K562 (cell line): Measurements from ENCODE around the gene RPUSD1. TPM values are rescaled to one million over a fixed set of nuclear protein-coding genes. Genes with fewer than 3 reads are reported as not detected.

Experiments used
- ATAC-seq: fragments of 200-7000 bp; cut with Tn5 transposase; 3 replicates; pipeline ENCODE4 v1.9.1; 2020; ENCODE audit warnings: moderate library complexity
- BruUV-seq: library from RNA; stranded (reverse); fragments of 400-500 nt; replicated peaks from 2 replicates; lab custom pipeline; 2021; lab: Mats Ljungman, UMichigan
- CTCF ChIA-PET: fragments of 300-600 bp; formaldehyde crosslinking; extraction: SDS; loops from one replicate; lab custom pipeline; 2021; ENCODE audit warnings: low intra/inter-chr PET ratio; lab: Yijun Ruan, JAX
- POLR2A ChIA-PET: fragments of 300-600, 350-650 bp; sonication (Branson Sonifier 250); formaldehyde crosslinking; extraction: SDS; loops from one replicate; lab custom pipeline; 2021; ENCODE audit warnings: antibody characterized with exemption, inconsistent platforms; lab: Yijun Ruan, JAX
- DNase-seq, 4 experiments: peaks; one replicate each; pipeline versions ENCODE4 v3.0.0 to v3.0.0-alpha.2; 2011 to 2018; ENCODE audit warnings: low spot score in 3 of 4, mixed read lengths in 3 of 4; ENCODE audit errors: extremely low read depth in 1 of 4
- FAIRE-seq: peaks from 2 replicates; lab custom pipeline; 2011; peaks lifted over from hg19 to GRCh38; lab: Jason Lieb, UNC
- H2AFZ ChIP-seq: 2 replicates; pipeline ENCODE4 v1.6.0; 2011; ENCODE audit warnings: low read depth, low read length, control low read depth, inconsistent platforms
- H3K27ac ChIP-seq: fragments of 200-600 bp; 3 replicates; pipeline ENCODE4 v1.8.0; 2011; ENCODE audit warnings: low read depth, mild to moderate bottlenecking, control low read depth, inconsistent platforms, low read length, moderate library complexity, mixed read lengths; ENCODE audit errors: extremely low read depth
- H3K27me3 ChIP-seq, 2 experiments: fragments of 300-600 bp in 1 of 2; 2 replicates in 1 of 2; 3 replicates in 1 of 2; pipeline versions ENCODE4 v1.6.0 to v1.8.0; 2011; ENCODE audit warnings: inconsistent platforms in 2 of 2, low read length in 2 of 2, mild to moderate bottlenecking in 1 of 2, mixed read lengths in 1 of 2, moderate library complexity in 1 of 2; ENCODE audit not compliant: control insufficient read depth in 2 of 2, insufficient read depth in 2 of 2
- H3K36me3 ChIP-seq: fragments of 300-600 bp; 3 replicates; pipeline ENCODE4 v1.8.0; 2011; ENCODE audit warnings: mild to moderate bottlenecking, low read length, inconsistent platforms; ENCODE audit not compliant: control insufficient read depth, insufficient read depth
- H3K4me1 ChIP-seq, 2 experiments: fragments of 200-600 bp in 1 of 2; replicated peaks in 1 of 2; 2 replicates in 1 of 2; 3 replicates in 1 of 2; pipeline versions ENCODE4 v1.5.1 to v1.8.0; 2011; ENCODE audit warnings: inconsistent platforms in 2 of 2, low read length in 2 of 2, mild to moderate bottlenecking in 1 of 2, mixed read lengths in 1 of 2, moderate library complexity in 1 of 2; ENCODE audit not compliant: control insufficient read depth in 2 of 2, insufficient read depth in 2 of 2
- H3K4me2 ChIP-seq: 2 replicates; pipeline ENCODE4 v1.6.1; 2011; ENCODE audit warnings: low read length, control low read depth, inconsistent platforms, mixed read lengths; ENCODE audit not compliant: insufficient read depth
- H3K4me3 ChIP-seq: fragments of 200-600 bp; sonication (generic), shearing (Covaris generic); 2 replicates; pipeline ENCODE4 v1.5.1; 2016; ENCODE audit warnings: control low read depth, inconsistent platforms
- H3K79me2 ChIP-seq: fragments of 200-600 bp; 3 replicates; pipeline ENCODE4 v1.8.0; 2011; ENCODE audit warnings: low read length, inconsistent platforms; ENCODE audit not compliant: control insufficient read depth, insufficient read depth
- H3K9ac ChIP-seq, 2 experiments: 2 replicates each; pipeline versions ENCODE4 v1.6.0 to v1.6.1; 2011; ENCODE audit warnings: low read depth in 2 of 2, low read length in 2 of 2, control low read depth in 1 of 2, inconsistent platforms in 1 of 2, mild to moderate bottlenecking in 1 of 2, mixed read lengths in 1 of 2; ENCODE audit not compliant: insufficient read depth in 1 of 2
- H3K9me1 ChIP-seq: one replicate; pipeline ENCODE4 v1.6.0; 2011; ENCODE audit warnings: inconsistent platforms, mild to moderate bottlenecking, low read length, moderate library complexity; ENCODE audit not compliant: control insufficient read depth, insufficient read depth
- H3K9me3 ChIP-seq: replicated peaks from 2 replicates; pipeline ENCODE4 v1.5.1; 2011; ENCODE audit warnings: low read depth, low read length, inconsistent platforms; ENCODE audit not compliant: control insufficient read depth, insufficient read depth
- H4K20me1 ChIP-seq: replicated peaks from 2 replicates; pipeline ENCODE4 v1.6.1; 2011; ENCODE audit warnings: low read length, inconsistent platforms, mixed read lengths; ENCODE audit not compliant: control insufficient read depth, insufficient read depth
- BMI1 ChIP-seq: fragments of 150-350 bp; IDR thresholded peaks from 2 replicates; pipeline ENCODE4 v1.6.1; 2014; ENCODE audit warnings: low read length
- C11orf30 ChIP-seq: fragments of 450-650 bp; IDR thresholded peaks from 2 replicates; pipeline ENCODE4 v1.6.1; 2016; ENCODE audit warnings: low read depth, mild to moderate bottlenecking
- GTF2A2 ChIP-seq: IDR thresholded peaks from 2 replicates; pipeline ENCODE4 v1.6.1; 2016; ENCODE audit warnings: mild to moderate bottlenecking, missing genetic modification characterization, missing compliant biosample characterization
- HNRNPUL1 ChIP-seq: fragments of 200-400 bp; formaldehyde crosslinking; IDR thresholded peaks from 2 replicates; pipeline ENCODE4 v1.6.1; 2017; ENCODE audit warnings: low read length
- KDM2B ChIP-seq: fragments of 250-450 bp; sonication (Bioruptor Pico); IDR thresholded peaks from 2 replicates; pipeline ENCODE4 v1.8.0; 2021; ENCODE audit warnings: mild to moderate bottlenecking, moderate library complexity
- MAFF ChIP-seq: IDR thresholded peaks from 2 replicates; pipeline ENCODE4 v1.6.1; 2012; ENCODE audit warnings: low read length, improper control_type of control experiment
- MLX ChIP-seq, 2 experiments: fragments of 450-650 bp in 1 of 2; sonication (generic) in 1 of 2; formaldehyde crosslinking; conservative IDR thresholded peaks; 2 replicates each; pipeline versions ENCODE4 v1.4.0 to v1.8.1; 2020 to 2022; ENCODE audit warnings: mild to moderate bottlenecking in 1 of 2, missing genetic modification reagents in 1 of 2
- MTF1 ChIP-seq: fragments of 250-450 bp; sonication (Bioruptor Pico); IDR thresholded peaks from 2 replicates; pipeline ENCODE4 v1.9.0; 2021; ENCODE audit warnings: moderate library complexity, mild to moderate bottlenecking, inconsistent platforms, borderline replicate concordance
- NKRF ChIP-seq: fragments of 450-650 bp; IDR thresholded peaks from 2 replicates; pipeline ENCODE4 v1.6.1; 2016; ENCODE audit warnings: borderline replicate concordance
- NRF1 ChIP-seq, 2 experiments: fragments of 450-650 bp; IDR thresholded peaks in 1 of 2; conservative IDR thresholded peaks in 1 of 2; 2 replicates each; pipeline ENCODE4 v1.6.1; 2014; ENCODE audit warnings: mild to moderate bottlenecking in 2 of 2
- PTBP1 ChIP-seq: fragments of 200-400 bp; formaldehyde crosslinking; IDR thresholded peaks from 2 replicates; pipeline ENCODE4 v1.6.1; 2017; ENCODE audit warnings: low read depth, low read length
- PURB ChIP-seq: sonication (generic); formaldehyde crosslinking; IDR thresholded peaks from 2 replicates; pipeline ENCODE4 v1.9.0; 2021; ENCODE audit warnings: low read depth, mild to moderate bottlenecking, missing genetic modification reagents
- TBP ChIP-seq: optimal IDR thresholded peaks from 2 replicates; pipeline ENCODE3; 2011; ENCODE audit warnings: low read depth, low read length, improper control_type of control experiment
- ZFP1 ChIP-seq: fragments of 450-650 bp; formaldehyde crosslinking; IDR thresholded peaks from 2 replicates; pipeline ENCODE4 v1.4.0; 2020; ENCODE audit warnings: mild to moderate bottlenecking, mixed read lengths
- ZNF197 ChIP-seq: fragments of 200-800 bp; sonication (Bioruptor generic); IDR thresholded peaks from 2 replicates; pipeline ENCODE4 v1.6.1; 2016; ENCODE audit warnings: low read depth, missing genetic modification characterization, missing compliant biosample characterization
- ZNF24 ChIP-seq: fragments of 450-650 bp; IDR thresholded peaks from 2 replicates; pipeline ENCODE4 v1.6.1; 2016
- ZNF280A ChIP-seq: fragments of 450-650 bp; IDR thresholded peaks from 2 replicates; pipeline ENCODE4 v1.6.1; 2018; ENCODE audit warnings: mild to moderate bottlenecking, low read depth; ENCODE audit not compliant: partially characterized antibody
- WGBS: fragments of 100-300 bp; shearing (Covaris generic); methylation state at CpG from one replicate; pipeline ENCODE4 v1.1.6; 2016; ENCODE audit warnings: low coverage, mixed read lengths; ENCODE audit not compliant: insufficient coverage; ENCODE audit errors: missing lambda C conversion rate; 5-methylcytosine and 5-hydroxymethylcytosine counted together
- in situ Hi-C: fragments of 300-500 bp; cut with MboI; formaldehyde crosslinking; loops from 4 replicates; pipeline ENCODE4 v1.15.0; 2018; ENCODE audit warnings: inconsistent platforms, mixed read lengths
- intact Hi-C: fragments of 100-400 bp; cut with micrococcal nuclease; formaldehyde crosslinking; loops from 2 replicates; pipeline ENCODE4 v1.14.2; 2022
- polyA plus RNA-seq, 8 experiments: library from polyadenylated mRNA; depleted of rRNA in 4 of 8; stranded (reverse) in 5 of 8; unstranded in 3 of 8; fragments of >200 nt; fragmentation: Nextera tagmentation in 2 of 8; fragmentation: Illumina TruSeq in 1 of 8; extraction: Ambion mirVana in 2 of 8; extraction: Trizol in 1 of 8; gene quantifications; 2 replicates each; pipeline versions ENCODE4 v1.2.1 to v1.2.3, GENCODE V29; 2011 to 2014; ENCODE audit warnings: inconsistent platforms in 1 of 8, missing spikeins in 1 of 8
- total RNA-seq, 7 experiments: library from RNA; depleted of rRNA in 6 of 7; stranded (reverse); fragments of >200 nt in 6 of 7; fragmentation: Illumina TruSeq in 2 of 7; extraction: Trizol in 2 of 7; gene quantifications; 2 replicates each; pipeline versions ENCODE4 v1.2.1 to v1.2.3, GENCODE V29; 2011 to 2021; ENCODE audit warnings: low replicate concordance in 1 of 7
- TF ChIP-seq, protein P1 (sequence below): fragments of 250-450 bp; sonication (Bioruptor Pico); IDR thresholded peaks from 2 replicates; pipeline ENCODE4 v1.5.1; 2021; ENCODE audit warnings: mild to moderate bottlenecking

Gene RPUSD1
- total and polyA plus RNA-seq, 9 of the 15 experiments (the other 6 are each of a cell fraction or from before 2014, with no cell fraction given) = 0.45 to 56.6 (median 12.0) TPM

DNA sequence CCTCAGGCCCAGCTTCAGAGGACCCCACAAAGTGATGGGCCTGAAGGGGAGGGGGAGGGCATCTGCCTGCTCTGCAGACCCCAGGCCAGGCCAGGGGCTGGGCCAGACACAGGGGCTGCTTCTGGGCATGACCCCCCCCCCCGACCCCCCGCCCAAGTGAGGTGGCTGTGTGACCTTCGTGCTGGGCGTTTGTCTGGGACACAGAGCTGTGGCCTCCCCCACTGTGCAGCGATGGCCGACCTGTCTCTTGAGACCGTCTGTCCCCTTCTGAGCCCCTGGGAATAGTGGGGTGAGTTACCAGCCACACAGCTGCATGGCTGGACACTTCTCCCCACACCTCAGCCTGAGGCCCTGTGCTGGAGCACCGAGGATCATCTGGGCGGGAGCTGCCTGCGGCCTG is 47.2 kb upstream of the RPUSD1 start:
- Histone ChIP-seq H3K27me3 (peaks cover 18 to 54% of the 10 kb centered on the region in 2 experiments; a peak in 4 of 5 replicates), H3K9me3 (peaks cover 1% of the 10 kb centered on the region; the same call in 1 of the 2 replicates), H4K20me1 (no peaks in the 10 kb centered on the region), H3K79me2 (no peaks in the 10 kb centered on the region), H3K4me1 (peaks cover 0 to 30% of the 10 kb centered on the region in 2 experiments; a peak in 3 of 5 replicates), H3K9ac (no peak overlapping the region), H3K36me3 (no peaks in the 10 kb centered on the region), H3K4me3 (no peak overlapping the region), H3K4me2 (no peak overlapping the region), H3K9me1 (no peaks in the 10 kb centered on the region), H2AFZ (no peak overlapping the region), H3K27ac (no peak overlapping the region)
- no TSS peak for BruUV-seq
- TF ChIP-seq HNRNPUL1 = no peak
- no peak for TF ChIP-seq BMI1
- no peak for TF ChIP-seq NKRF
- no peak for TF ChIP-seq KDM2B (CRISPR knock-in tag)
- no peak for TF ChIP-seq ZNF197 (CRISPR knock-in tag)
- TF ChIP-seq TBP = no peak
- TF ChIP-seq PTBP1 = no peak
- no peak for TF ChIP-seq MTF1 (CRISPR knock-in tag)
- TF ChIP-seq MAFF = no peak
- no peak for TF ChIP-seq PURB
- TF ChIP-seq, protein P1, sequence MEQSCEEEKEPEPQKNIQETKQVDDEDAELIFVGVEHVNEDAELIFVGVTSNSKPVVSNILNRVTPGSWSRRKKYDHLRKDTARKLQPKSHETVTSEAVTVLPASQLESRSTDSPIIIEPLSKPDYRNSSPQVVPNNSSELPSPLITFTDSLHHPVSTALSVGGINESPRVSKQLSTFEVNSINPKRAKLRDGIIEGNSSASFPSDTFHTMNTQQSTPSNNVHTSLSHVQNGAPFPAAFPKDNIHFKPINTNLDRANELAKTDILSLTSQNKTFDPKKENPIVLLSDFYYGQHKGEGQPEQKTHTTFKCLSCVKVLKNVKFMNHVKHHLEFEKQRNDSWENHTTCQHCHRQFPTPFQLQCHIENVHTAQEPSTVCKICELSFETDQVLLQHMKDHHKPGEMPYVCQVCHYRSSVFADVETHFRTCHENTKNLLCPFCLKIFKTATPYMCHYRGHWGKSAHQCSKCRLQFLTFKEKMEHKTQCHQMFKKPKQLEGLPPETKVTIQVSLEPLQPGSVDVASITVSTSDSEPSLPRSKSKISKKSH (CRISPR knock-in tag) = no peak
- TF ChIP-seq C11orf30 = no peak
- TF ChIP-seq ZNF24 = no peak
- TF ChIP-seq GTF2A2 = no peak
- no peak for TF ChIP-seq NRF1 (conservative IDR thresholded peaks at IDR 0.05 in 1 of 2, IDR thresholded peaks at IDR 0.05 in 1 of 2)
- TF ChIP-seq MLX (CRISPR knock-in tag; conservative IDR thresholded peaks at IDR 0.05) = no peak
- TF ChIP-seq ZNF280A = no peak
- no peak for TF ChIP-seq ZFP1 (CRISPR knock-in tag)
- DNase-seq (no peak), ATAC-seq (no peak), FAIRE-seq (no peak)
- 1% methylated on average over 10 of the region's 10 CpGs for WGBS
- CTCF ChIA-PET = no interaction called here
- in situ Hi-C loops = no loop called here
- intact Hi-C loops = no loop called here
- POLR2A ChIA-PET = no interaction called here
